ENCODE measurements around the gene G2E3. TPM values are rescaled to one million over a fixed set of nuclear protein-coding genes. Genes with fewer than 3 reads are reported as not detected.
"Not testable (repeated sequence)": the region's sequence is repeated elsewhere in the genome, so short reads cannot be mapped to it uniquely, and the experiment has no call there.

Gene G2E3
- polyA plus RNA-seq, 1 donor, result 16.0 TPM

DNA sequence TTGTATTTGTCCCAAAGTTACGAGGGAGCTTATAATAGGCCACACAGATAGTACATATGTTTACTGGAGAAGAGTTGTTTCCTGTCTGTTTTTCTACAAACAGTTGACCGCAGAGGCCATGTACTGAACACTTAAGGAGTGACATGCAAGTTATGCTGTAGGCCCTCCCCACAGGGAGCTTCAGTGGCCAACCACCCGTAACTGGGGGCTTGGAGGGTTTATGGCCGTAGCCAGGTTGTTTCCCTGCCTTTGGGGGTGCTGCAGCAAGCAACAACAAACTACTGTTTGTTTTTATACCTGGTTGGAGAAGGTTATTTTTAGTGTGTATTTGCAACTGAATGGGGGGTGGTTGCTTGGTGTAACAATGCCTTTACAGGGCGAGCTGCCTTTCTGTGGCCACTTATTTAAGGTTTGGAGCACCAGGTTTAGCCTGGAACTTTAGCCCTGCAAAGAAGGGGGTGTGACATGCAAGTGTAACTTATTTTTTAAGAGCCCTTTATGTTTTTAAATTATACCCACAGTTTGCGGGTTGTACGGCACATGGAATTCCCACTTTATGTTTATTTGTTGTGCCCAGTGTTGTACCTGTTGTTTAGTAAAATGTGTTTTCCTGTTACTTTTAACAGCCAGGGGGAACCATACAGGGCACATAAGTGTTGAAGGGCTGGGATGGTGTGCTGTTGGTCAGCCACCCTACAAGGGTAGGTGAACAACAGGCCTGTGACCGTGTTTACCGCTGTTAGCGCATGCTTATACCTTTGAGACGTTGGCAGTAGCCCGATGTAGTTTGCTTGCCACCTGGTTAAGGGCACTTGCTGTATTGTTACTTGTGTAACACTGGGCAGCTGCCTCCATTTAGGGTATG is 29.9 kb upstream of the G2E3 start:
- Histone ChIP-seq H3K27me3 (ENCODE audit: control insufficient read depth, insufficient read depth, low read length) (no peaks in the 10 kb centered on the region), H3K27ac (ENCODE audit: low read length) (no peak overlapping the region), H3K36me3 (ENCODE audit: control insufficient read depth, insufficient read depth, low read length) (no peaks in the 10 kb centered on the region), H3K4me3 (ENCODE audit: low read length) (no peak overlapping the region), H3K4me1 (ENCODE audit: control insufficient read depth, insufficient read depth, low read length) (no peaks in the 10 kb centered on the region), H3K9me3 (ENCODE audit: control insufficient read depth, low read depth, low read length) (no peaks in the 10 kb centered on the region)
- DNase-seq, result peak in 1 of 2 donors; percentile 7
- WGBS (ENCODE audit: insufficient coverage, low lambda C conversion rate), result 85% methylated on average over 2 of the region's 12 CpGs

DNA sequence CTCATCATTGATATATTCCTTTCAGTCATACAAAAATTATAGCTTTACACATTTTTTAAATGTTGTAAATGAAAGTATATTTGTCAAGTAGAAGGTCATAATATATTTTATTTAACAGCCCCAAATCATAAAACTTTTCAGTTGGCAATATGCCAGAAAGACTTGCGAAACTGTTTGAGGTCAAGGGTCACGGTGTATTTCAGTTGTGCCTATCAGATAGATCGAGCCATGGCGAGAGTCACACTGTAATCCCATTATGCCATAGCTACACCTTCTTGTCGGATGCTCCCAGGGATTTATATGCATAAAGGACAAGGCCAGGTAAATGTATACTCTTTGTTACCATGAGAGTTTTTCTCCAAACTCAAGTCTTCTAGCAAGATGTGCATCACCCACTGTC is 26.7 kb upstream of the G2E3 start:
- peak in 1 of 2 donors; percentile 57 for DNase-seq
- no CpG with 5 or more reads among the region's 5 CpGs for WGBS (ENCODE audit: insufficient coverage, low lambda C conversion rate)
- Histone ChIP-seq H3K36me3 (ENCODE audit: control insufficient read depth, insufficient read depth, low read length) (no peaks in the 10 kb centered on the region), H3K27ac (ENCODE audit: low read length) (no peak overlapping the region), H3K4me3 (ENCODE audit: low read length) (no peak overlapping the region), H3K27me3 (ENCODE audit: control insufficient read depth, insufficient read depth, low read length) (no peaks in the 10 kb centered on the region), H3K9me3 (ENCODE audit: control insufficient read depth, low read depth, low read length) (no peaks in the 10 kb centered on the region), H3K4me1 (ENCODE audit: control insufficient read depth, insufficient read depth, low read length) (no peaks in the 10 kb centered on the region)

GRCh38 chr14:30533126-30533525 is 25.8 kb upstream of the G2E3 start:
- WGBS (ENCODE audit: insufficient coverage, low lambda C conversion rate), result no CpG with 5 or more reads among the region's 1 CpG
- H3K4me1 ChIP-seq (ENCODE audit: control insufficient read depth, insufficient read depth, low read length), result no peaks in the 10 kb centered on the region

GRCh38 chr14:30541318-30541717 is 17.6 kb upstream of the G2E3 start:
- no peak for DNase-seq
- H3K27me3 ChIP-seq (ENCODE audit: control insufficient read depth, insufficient read depth, low read length), result no peaks in the 10 kb centered on the region
- H3K9me3 ChIP-seq (ENCODE audit: control insufficient read depth, low read depth, low read length), result no peaks in the 10 kb centered on the region
- WGBS (ENCODE audit: insufficient coverage, low lambda C conversion rate), result no CpG with 5 or more reads among the region's 1 CpG
- H3K27ac ChIP-seq (ENCODE audit: low read length), result no peak overlapping the region
- no peaks in the 10 kb centered on the region for H3K4me1 ChIP-seq (ENCODE audit: control insufficient read depth, insufficient read depth, low read length)
- no peak overlapping the region for H3K4me3 ChIP-seq (ENCODE audit: low read length)
- H3K36me3 ChIP-seq (ENCODE audit: control insufficient read depth, insufficient read depth, low read length), result no peaks in the 10 kb centered on the region

More at GRCh38 chr14:30533126-30533525, 25.8 kb upstream of the G2E3 start:
- DNase-seq, result no peak
- no peaks in the 10 kb centered on the region for H3K9me3 ChIP-seq (ENCODE audit: control insufficient read depth, low read depth, low read length)
- H3K27ac ChIP-seq (ENCODE audit: low read length), result no peak overlapping the region
- H3K4me3 ChIP-seq (ENCODE audit: low read length), result no peak overlapping the region
- H3K36me3 ChIP-seq (ENCODE audit: control insufficient read depth, insufficient read depth, low read length), result no peaks in the 10 kb centered on the region
- no peaks in the 10 kb centered on the region for H3K27me3 ChIP-seq (ENCODE audit: control insufficient read depth, insufficient read depth, low read length)

DNA sequence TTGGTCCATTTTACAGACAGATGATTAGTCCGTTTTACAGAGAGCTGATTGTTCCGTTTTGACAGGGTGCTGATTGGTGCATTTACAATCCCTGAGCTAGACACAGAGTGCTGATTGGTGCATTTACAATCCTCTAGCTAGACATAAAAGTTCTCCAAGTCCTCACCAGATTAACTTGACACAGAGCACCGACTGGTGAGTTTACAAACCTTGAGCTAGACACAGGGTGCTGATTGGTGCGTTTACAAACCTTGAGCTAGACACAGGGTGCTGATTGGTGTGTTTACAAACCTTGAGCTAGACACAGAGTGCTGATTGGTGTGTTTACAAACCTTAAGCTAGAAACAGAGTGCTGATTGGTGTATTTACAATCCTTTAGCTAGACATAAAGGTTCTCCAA is 12.2 kb upstream of the G2E3 start:
- H3K4me3 ChIP-seq (ENCODE audit: low read length); H3K27ac ChIP-seq (ENCODE audit: low read length); H3K36me3 ChIP-seq (ENCODE audit: control insufficient read depth, insufficient read depth, low read length); H3K4me1 ChIP-seq (ENCODE audit: control insufficient read depth, insufficient read depth, low read length); H3K9me3 ChIP-seq (ENCODE audit: control insufficient read depth, low read depth, low read length); H3K27me3 ChIP-seq (ENCODE audit: control insufficient read depth, insufficient read depth, low read length); DNase-seq: not testable (repeated sequence)
- no CpG with 5 or more reads among the region's 4 CpGs for WGBS (ENCODE audit: insufficient coverage, low lambda C conversion rate)

GRCh38 chr14:30547388-30548048 is 11.4 kb upstream of the G2E3 start:
- Histone ChIP-seq H3K4me1 (ENCODE audit: control insufficient read depth, insufficient read depth, low read length) (no peaks in the 10 kb centered on the region), H3K9me3 (ENCODE audit: control insufficient read depth, low read depth, low read length) (peaks cover 8% of the 10 kb centered on the region), H3K27ac (ENCODE audit: low read length) (no peak overlapping the region), H3K36me3 (ENCODE audit: control insufficient read depth, insufficient read depth, low read length) (no peaks in the 10 kb centered on the region), H3K4me3 (ENCODE audit: low read length) (no peak overlapping the region), H3K27me3 (ENCODE audit: control insufficient read depth, insufficient read depth, low read length) (no peaks in the 10 kb centered on the region)
- no peak for DNase-seq
- WGBS (ENCODE audit: insufficient coverage, low lambda C conversion rate), result no CpG with 5 or more reads among the region's 40 CpGs

DNA sequence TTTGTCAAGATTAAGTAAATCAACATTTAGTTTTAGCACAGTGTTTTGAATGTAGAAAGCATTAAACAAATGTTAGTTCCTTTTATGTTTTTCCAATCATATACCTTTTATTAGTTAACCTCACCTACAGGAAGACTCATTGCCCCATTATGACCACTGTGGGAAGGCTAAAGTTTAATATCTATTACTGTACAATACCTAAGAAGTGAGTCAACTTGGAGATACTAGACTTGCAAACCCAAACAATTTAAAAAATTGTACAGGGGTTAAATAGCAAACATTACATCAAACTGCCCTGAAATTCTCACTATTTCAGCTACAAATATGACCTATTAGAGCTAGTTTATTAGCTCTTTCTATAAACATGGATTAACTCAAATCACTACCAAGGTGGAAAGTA is 8.6 kb upstream of the G2E3 start:
- H3K9me3 ChIP-seq (ENCODE audit: control insufficient read depth, low read depth, low read length), result peaks cover 8% of the 10 kb centered on the region
- H3K4me1 ChIP-seq (ENCODE audit: control insufficient read depth, insufficient read depth, low read length), result no peaks in the 10 kb centered on the region
- no peak overlapping the region for H3K4me3 ChIP-seq (ENCODE audit: low read length)
- no peak overlapping the region for H3K27ac ChIP-seq (ENCODE audit: low read length)
- no peak for DNase-seq
- no peaks in the 10 kb centered on the region for H3K36me3 ChIP-seq (ENCODE audit: control insufficient read depth, insufficient read depth, low read length)
- no peaks in the 10 kb centered on the region for H3K27me3 ChIP-seq (ENCODE audit: control insufficient read depth, insufficient read depth, low read length)

GRCh38 chr14:30551460-30551859 is 7.5 kb upstream of the G2E3 start:
- Histone ChIP-seq H3K4me1 (ENCODE audit: control insufficient read depth, insufficient read depth, low read length) (no peaks in the 10 kb centered on the region), H3K9me3 (ENCODE audit: control insufficient read depth, low read depth, low read length) (peaks cover 8% of the 10 kb centered on the region), H3K27ac (ENCODE audit: low read length) (no peak overlapping the region), H3K36me3 (ENCODE audit: control insufficient read depth, insufficient read depth, low read length) (no peaks in the 10 kb centered on the region), H3K27me3 (ENCODE audit: control insufficient read depth, insufficient read depth, low read length) (no peaks in the 10 kb centered on the region), H3K4me3 (ENCODE audit: low read length) (no peak overlapping the region)
- no peak for DNase-seq
- WGBS (ENCODE audit: insufficient coverage, low lambda C conversion rate), result no CpG with 5 or more reads among the region's 1 CpG

- Histone ChIP-seq H3K27me3 (ENCODE audit: control insufficient read depth, insufficient read depth, low read length) (no peaks in the 10 kb centered on the region), H3K36me3 (ENCODE audit: control insufficient read depth, insufficient read depth, low read length) (no peaks in the 10 kb centered on the region), H3K27ac (ENCODE audit: low read length) (no peak overlapping the region), H3K9me3 (ENCODE audit: control insufficient read depth, low read depth, low read length) (no peaks in the 10 kb centered on the region), H3K4me1 (ENCODE audit: control insufficient read depth, insufficient read depth, low read length) (no peaks in the 10 kb centered on the region), H3K4me3 (ENCODE audit: low read length) (no peak overlapping the region)
- 63% methylated on average over 1 of the region's 3 CpGs for WGBS (ENCODE audit: insufficient coverage, low lambda C conversion rate)
- DNase-seq, result peak; percentile 16 to 64
Observed at GRCh38 chr14:30553311-30553989, 5.5 kb upstream of the G2E3 start.

GRCh38 chr14:30558362-30558674 is 640 bp upstream of the G2E3 start:
- H3K36me3 ChIP-seq (ENCODE audit: control insufficient read depth, insufficient read depth, low read length), result no peaks in the 10 kb centered on the region
- no peaks in the 10 kb centered on the region for H3K9me3 ChIP-seq (ENCODE audit: control insufficient read depth, low read depth, low read length)
- no peaks in the 10 kb centered on the region for H3K4me1 ChIP-seq (ENCODE audit: control insufficient read depth, insufficient read depth, low read length)
- H3K27ac ChIP-seq (ENCODE audit: low read length), result peak overlapping the region; percentile 84
- no CpG with 5 or more reads among the region's 6 CpGs for WGBS (ENCODE audit: insufficient coverage, low lambda C conversion rate)
- H3K4me3 ChIP-seq (ENCODE audit: low read length), result peak overlapping the region; percentile 94
- DNase-seq, result no peak
- H3K27me3 ChIP-seq (ENCODE audit: control insufficient read depth, insufficient read depth, low read length), result no peaks in the 10 kb centered on the region
